ENCODE measurements around the gene RHOF.

- peak in 1 of 4 experiments; percentile 4 for TF ChIP-seq CTCF (IDR thresholded peaks at IDR 0.05)
- no peak for TF ChIP-seq EP300 (IDR thresholded peaks at IDR 0.05)
Measured at GRCh38 chr12:121837680-121838079, 44.2 kb upstream of the RHOF start.

Measured in gastroesophageal sphincter (tissue), 3 donors.